GM13977 (cell line): ENCODE results near the gene MAGEB17.
"Not testable (repeated sequence)": the region's sequence is repeated elsewhere in the genome, so short reads cannot be mapped to it uniquely, and the experiment has no call there.

Experiments
- DNase-seq: peaks from one replicate; pipeline ENCODE4 v3.0.0; 2012; ENCODE audit warnings: low spot score
- CTCF ChIP-seq: IDR thresholded peaks from 2 replicates; pipeline ENCODE4 v1.5.1; 2012; ENCODE audit warnings: mild to moderate bottlenecking, control low read depth; ENCODE audit not compliant: insufficient read depth; ENCODE audit errors: extremely low read depth, missing control alignments
- in situ Hi-C: fragments of 300-500 bp; cut with MboI; formaldehyde crosslinking; loops from one replicate; pipeline ENCODE4 v1.12.0; 2022; ENCODE audit warnings: low sequenced_read_pairs, low pct_unique_long_range_greater_than_20kb, mixed read lengths, inconsistent platforms; ENCODE audit not compliant: unreplicated experiment

MAGEB17 gene

GRCh38 chrX:16155581-16156096, 11.6 kb upstream of the MAGEB17 start:
- TF ChIP-seq CTCF, result no peak
- DNase-seq, result no peak
- in situ Hi-C loops, result no loop called here

- DNase-seq, result no peak
- TF ChIP-seq CTCF, result no peak
- in situ Hi-C loops, result no loop called here
Measured at GRCh38 chrX:16156692-16157331, 10.5 kb upstream of the MAGEB17 start.

- no peak for TF ChIP-seq CTCF
- no peak for DNase-seq
- in situ Hi-C loops, result no loop called here
Measured at GRCh38 chrX:16160729-16161128, 6.6 kb upstream of the MAGEB17 start.

GRCh38 chrX:16161173-16161572, 6.1 kb upstream of the MAGEB17 start:
- in situ Hi-C loops, DNase-seq: not testable (repeated sequence)

GRCh38 chrX:16162391-16162790, 4.9 kb upstream of the MAGEB17 start:
- DNase-seq, result no peak
- in situ Hi-C loops, result no loop called here
- no peak for TF ChIP-seq CTCF

GRCh38 chrX:16164748-16165147, 2.5 kb upstream of the MAGEB17 start:
- DNase-seq, result no peak
- no peak for TF ChIP-seq CTCF
- in situ Hi-C loops, result no loop called here

- in situ Hi-C loops, result no loop called here
- no peak for TF ChIP-seq CTCF
- no peak for DNase-seq
Measured at GRCh38 chrX:16171039-16171438, 3.8 kb downstream of the MAGEB17 start.
